Kidney (tissue), 14 donors: ENCODE measurements around the gene C1QTNF6. TPM values are rescaled to one million over a fixed set of nuclear protein-coding genes. Genes with fewer than 3 reads are reported as not detected.

Source experiments
- DNase-seq, 5 donors: peaks; one replicate each; pipeline ENCODE4 v3.0.0-alpha.2; 2013 to 2020
- FAIRE-seq: peaks from 2 replicates; lab custom pipeline; 2012; peaks lifted over from hg19 to GRCh38; lab: Jason Lieb, UNC
- H3K27ac ChIP-seq, 2 donors: one replicate each; pipeline ENCODE4 v1.7.0; 2013; ENCODE audit warnings: low read depth in 2 of 2, low read length in 2 of 2, inconsistent platforms in 1 of 2
- H3K27me3 ChIP-seq: one replicate; pipeline ENCODE4 v1.7.1; 2013; ENCODE audit warnings: low read length, inconsistent platforms; ENCODE audit not compliant: control insufficient read depth, insufficient read depth
- H3K36me3 ChIP-seq, 3 donors: one replicate each; pipeline versions ENCODE4 v1.7.0 to v1.7.1; 2013; ENCODE audit warnings: low read length in 3 of 3, control low read depth in 1 of 3, inconsistent platforms in 1 of 3; ENCODE audit not compliant: insufficient read depth in 3 of 3, control insufficient read depth in 2 of 3
- H3K4me1 ChIP-seq, 3 donors: one replicate each; pipeline versions ENCODE4 v1.7.0 to v1.7.1; 2013; ENCODE audit warnings: low read length in 3 of 3, inconsistent platforms in 1 of 3, low read depth in 1 of 3; ENCODE audit not compliant: control insufficient read depth in 2 of 3, insufficient read depth in 2 of 3
- H3K4me3 ChIP-seq, 3 donors: one replicate each; pipeline versions ENCODE4 v1.7.0 to v1.8.1; 2013; ENCODE audit warnings: low read length in 3 of 3, control low read depth in 1 of 3, inconsistent platforms in 1 of 3
- H3K9ac ChIP-seq, 3 donors: one replicate each; pipeline versions ENCODE4 v1.7.0 to v1.7.1; 2013; ENCODE audit warnings: low read length in 3 of 3, control low read depth in 1 of 3, inconsistent platforms in 1 of 3
- H3K9me3 ChIP-seq, 3 donors: one replicate each; pipeline versions ENCODE4 v1.7.0 to v1.7.1; 2013; ENCODE audit warnings: low read length in 3 of 3, control low read depth in 1 of 3, inconsistent platforms in 1 of 3; ENCODE audit not compliant: control insufficient read depth in 2 of 3, insufficient read depth in 1 of 3
- intact Hi-C: fragments of 100-400 bp; cut with DNase I; formaldehyde crosslinking; loops from one replicate; pipeline ENCODE4 v1.11.1; 2022
- polyA plus RNA-seq: library from polyadenylated mRNA; stranded (reverse); fragments of 350-450 nt; fragmentation: Illumina TruSeq; extraction: RNeasy Lipid Tissue Mini Kit (QIAGEN cat#74804); gene quantifications from one replicate; pipeline ENCODE4 v1.2.3, GENCODE V29; 2014; ENCODE audit warnings: low read depth, low replicate concordance; ENCODE audit not compliant: insufficient read depth
- total RNA-seq: library from RNA; stranded (reverse); fragmentation: NEBNext Ultra II Directional; extraction: Animal tissue kit (Norgen Biotek cat#: 25700); gene quantifications from one replicate; pipeline ENCODE4 v1.2.1, GENCODE V29; 2021
- TF ChIP-seq, protein P1 (sequence below): IDR thresholded peaks from 3 replicates; pipeline ENCODE4 v1.5.1; 2012; ENCODE audit warnings: mild to moderate bottlenecking, moderate library complexity, borderline replicate concordance; ENCODE audit not compliant: insufficient read depth; ENCODE audit errors: extremely low read depth
- donor health status: control.
- donor health status: control.
- donor health status: control.
- donor health status: control.
- donor health status: control.
- donor health status: DM: yes; HTN: yes; CAD: no.
- donor health status: Normal renal cell carcinoma (clear cell type).

Gene C1QTNF6
- total and polyA plus RNA-seq, 2 donors from 2014 or later: 3.2 to 8.0 TPM

DNA sequence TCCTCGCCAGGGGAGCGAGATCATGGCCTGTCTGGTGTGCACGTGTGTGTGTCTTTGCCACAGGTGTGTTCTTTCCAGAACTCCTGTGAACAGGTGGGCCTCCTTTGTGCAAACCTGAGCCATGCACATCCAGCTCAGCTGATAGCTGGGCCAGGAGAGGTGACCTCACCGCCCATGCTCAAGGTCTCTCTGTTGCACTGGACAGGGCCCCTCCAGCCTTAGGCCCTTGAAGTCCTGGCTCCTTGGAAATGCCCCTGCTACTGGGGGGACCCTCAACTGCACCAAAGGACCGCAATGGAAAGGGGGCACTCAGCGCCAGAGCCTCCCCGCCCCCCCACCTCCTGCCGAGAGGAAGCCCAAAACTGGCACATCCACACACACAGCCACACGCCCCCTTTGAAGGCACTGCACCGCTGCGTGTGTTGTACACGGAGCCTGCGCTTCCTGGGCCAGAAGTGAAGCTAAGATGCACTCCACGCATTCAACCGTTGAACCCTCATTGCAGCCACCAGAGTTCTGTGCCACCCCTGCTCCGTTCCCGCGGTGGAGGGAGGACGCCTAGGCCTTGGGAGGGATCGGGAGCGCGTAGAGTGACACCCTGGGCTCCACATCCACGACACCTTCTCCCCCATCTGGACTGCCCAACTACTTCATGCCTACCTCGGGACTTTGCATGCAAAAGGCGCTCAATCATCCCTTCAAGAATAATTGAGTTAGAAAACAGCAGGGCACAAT is 21.9 kb downstream of the C1QTNF6 start:
- FAIRE-seq (no peak), DNase-seq (peak in 1 of 5 donors; percentile 66)
- Histone ChIP-seq H3K4me1 (peaks cover 0 to 16% (median 8%) of the 10 kb centered on the region in 3 donors), H3K9ac (no peak overlapping the region), H3K27me3 (no peaks in the 10 kb centered on the region), H3K9me3 (no peaks in the 10 kb centered on the region), H3K4me3 (no peak overlapping the region), H3K27ac (no peak overlapping the region), H3K36me3 (no peaks in the 10 kb centered on the region)
- TF ChIP-seq, protein P1, sequence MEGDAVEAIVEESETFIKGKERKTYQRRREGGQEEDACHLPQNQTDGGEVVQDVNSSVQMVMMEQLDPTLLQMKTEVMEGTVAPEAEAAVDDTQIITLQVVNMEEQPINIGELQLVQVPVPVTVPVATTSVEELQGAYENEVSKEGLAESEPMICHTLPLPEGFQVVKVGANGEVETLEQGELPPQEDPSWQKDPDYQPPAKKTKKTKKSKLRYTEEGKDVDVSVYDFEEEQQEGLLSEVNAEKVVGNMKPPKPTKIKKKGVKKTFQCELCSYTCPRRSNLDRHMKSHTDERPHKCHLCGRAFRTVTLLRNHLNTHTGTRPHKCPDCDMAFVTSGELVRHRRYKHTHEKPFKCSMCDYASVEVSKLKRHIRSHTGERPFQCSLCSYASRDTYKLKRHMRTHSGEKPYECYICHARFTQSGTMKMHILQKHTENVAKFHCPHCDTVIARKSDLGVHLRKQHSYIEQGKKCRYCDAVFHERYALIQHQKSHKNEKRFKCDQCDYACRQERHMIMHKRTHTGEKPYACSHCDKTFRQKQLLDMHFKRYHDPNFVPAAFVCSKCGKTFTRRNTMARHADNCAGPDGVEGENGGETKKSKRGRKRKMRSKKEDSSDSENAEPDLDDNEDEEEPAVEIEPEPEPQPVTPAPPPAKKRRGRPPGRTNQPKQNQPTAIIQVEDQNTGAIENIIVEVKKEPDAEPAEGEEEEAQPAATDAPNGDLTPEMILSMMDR: no peak
- intact Hi-C loops: no loop called here

DNA sequence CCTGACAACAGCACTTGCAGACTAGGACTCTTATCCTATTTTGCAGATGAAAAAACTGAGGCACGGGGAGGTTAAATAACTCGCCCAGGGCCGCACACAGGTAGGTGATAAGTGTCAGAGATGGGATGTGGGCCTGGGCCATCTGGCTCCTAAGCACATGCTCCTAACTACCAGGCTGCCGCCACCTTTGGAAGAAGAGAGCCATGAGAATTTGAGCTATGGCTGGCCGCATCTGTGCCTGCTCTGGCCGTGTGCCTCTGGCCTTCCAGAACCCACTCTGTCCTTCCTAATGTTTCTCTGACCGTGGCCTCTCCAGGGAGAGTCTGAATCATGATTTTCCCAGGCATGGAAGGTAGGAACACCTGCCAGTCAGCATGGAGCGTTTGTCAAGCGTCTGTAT is 23.0 kb downstream of the C1QTNF6 start:
- H3K4me1 ChIP-seq: peaks cover 0 to 16% (median 8%) of the 10 kb centered on the region in 3 donors
- no peaks in the 10 kb centered on the region for H3K27me3 ChIP-seq
- DNase-seq (peak in 1 of 5 donors; percentile 34), FAIRE-seq (no peak)
- H3K9me3 ChIP-seq: no peaks in the 10 kb centered on the region
- H3K27ac ChIP-seq: no peak overlapping the region
- no peak overlapping the region for H3K9ac ChIP-seq
- H3K36me3 ChIP-seq: no peaks in the 10 kb centered on the region
- intact Hi-C loops: no loop called here
- TF ChIP-seq, protein P1: no peak
- H3K4me3 ChIP-seq: no peak overlapping the region

DNA sequence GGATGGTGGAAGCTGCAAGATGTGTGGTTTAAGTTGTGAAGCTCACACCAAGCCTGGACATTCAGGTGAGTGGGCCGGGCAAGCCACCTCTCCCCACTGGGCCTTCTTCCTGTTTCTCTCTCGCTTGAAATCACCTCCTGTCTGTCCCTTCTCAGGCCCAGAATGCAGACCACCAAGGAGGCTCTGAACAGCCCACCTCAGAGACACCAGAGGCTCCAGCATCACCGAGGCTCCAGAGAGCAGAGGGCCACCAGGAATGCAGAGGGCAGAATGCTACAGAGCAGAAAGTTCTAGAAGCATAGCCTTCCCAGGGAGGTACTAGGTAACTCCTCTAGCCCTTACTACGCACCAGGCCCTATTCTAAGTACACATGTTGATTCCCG is 23.6 kb downstream of the C1QTNF6 start:
- H3K27ac ChIP-seq: no peak overlapping the region
- FAIRE-seq: no peak

More for the DNA sequence above, 23.6 kb downstream of the C1QTNF6 start:
- H3K4me1 ChIP-seq: peaks cover 0 to 16% (median 8%) of the 10 kb centered on the region in 3 donors
- H3K27me3 ChIP-seq: no peaks in the 10 kb centered on the region
- no peak overlapping the region for H3K4me3 ChIP-seq
- H3K9me3 ChIP-seq: no peaks in the 10 kb centered on the region
- TF ChIP-seq, protein P1: no peak
- H3K9ac ChIP-seq: no peak overlapping the region
- peak in 1 of 5 donors; percentile 28 for DNase-seq
- no peaks in the 10 kb centered on the region for H3K36me3 ChIP-seq
- intact Hi-C loops: no loop called here
